ENCODE results near the gene ITGBL1.

Gene ITGBL1

DNA sequence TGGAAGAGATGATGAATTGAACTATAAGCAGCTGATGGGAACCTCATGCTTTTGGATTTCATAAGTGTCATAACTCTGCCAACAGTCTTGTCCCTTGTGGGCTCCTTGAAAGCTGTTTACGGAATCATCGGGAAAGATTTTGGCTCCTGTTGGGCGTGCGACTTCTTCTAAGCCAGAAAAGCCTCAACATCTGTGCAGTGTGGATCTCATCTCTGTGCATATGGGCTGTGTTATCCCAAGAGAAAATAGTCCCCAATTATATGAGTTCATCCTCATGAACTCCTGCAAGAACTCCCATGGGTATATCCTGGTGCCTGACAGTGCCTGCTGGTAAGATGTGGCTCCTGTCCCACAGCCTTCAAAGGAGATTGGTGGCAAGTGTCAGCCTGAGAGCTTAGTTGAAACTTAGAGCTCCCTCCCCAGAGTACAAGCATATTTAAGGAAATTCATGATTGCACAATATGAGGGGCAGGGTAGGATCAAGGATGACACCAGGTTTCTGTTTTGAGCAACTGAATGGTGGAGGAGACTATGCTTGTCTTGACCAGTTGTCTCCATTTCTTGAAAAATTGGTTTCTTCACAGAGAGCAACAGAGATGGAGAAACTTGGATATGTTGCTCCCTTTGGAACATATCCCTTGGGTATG, 243.5 kb downstream of the ITGBL1 start:
- no peak for DNase-seq (ENCODE audit: low read depth, low spot score)

DNA sequence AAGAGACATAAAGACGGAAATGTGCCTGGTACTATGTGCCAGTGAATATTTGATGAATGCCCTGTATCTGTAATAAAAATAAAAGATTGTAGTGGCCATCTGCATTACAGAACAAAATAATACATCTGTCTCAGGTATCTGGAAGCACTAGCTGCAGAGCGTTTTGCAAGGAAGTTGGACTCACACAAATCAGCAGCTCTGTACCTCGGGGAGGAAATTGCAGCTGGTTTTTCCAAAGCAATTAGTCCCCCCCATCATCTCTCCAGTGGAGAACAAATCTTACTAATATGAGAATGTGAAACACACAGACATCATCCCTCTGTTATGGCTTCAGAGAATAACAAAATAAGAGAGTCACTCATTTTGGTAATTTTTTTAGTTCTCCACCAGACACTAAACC, 245.3 kb downstream of the ITGBL1 start:
- no peak for DNase-seq (ENCODE audit: low read depth, low spot score)

DNA sequence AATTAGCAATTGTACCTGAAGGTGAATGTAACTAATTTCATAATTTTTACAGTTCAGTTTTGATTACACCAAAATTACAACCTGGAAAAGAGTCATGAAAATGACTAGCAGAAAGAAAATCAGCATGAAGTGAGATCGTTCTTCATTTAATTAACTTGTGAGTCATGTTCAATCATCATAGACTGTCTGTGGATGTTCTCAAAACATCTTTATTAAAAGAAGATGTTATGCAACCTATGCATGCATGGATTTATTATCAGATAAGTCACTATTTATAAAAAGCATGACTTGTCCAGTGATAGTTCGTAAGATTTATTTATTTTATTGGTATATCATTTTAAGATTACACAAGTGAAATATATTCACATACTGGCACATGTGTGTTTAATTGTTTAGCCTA, 245.9 kb downstream of the ITGBL1 start:
- no peak for DNase-seq (ENCODE audit: low read depth, low spot score)

GRCh38 chr13:101700598-101700997, 248.1 kb downstream of the ITGBL1 start:
- no peak for DNase-seq (ENCODE audit: low read depth, low spot score)

GRCh38 chr13:101703081-101703480, 250.6 kb downstream of the ITGBL1 start:
- no peak for DNase-seq (ENCODE audit: low read depth, low spot score)

- DNase-seq (ENCODE audit: low read depth, low spot score): no peak
These were observed 251.4 kb downstream of the ITGBL1 start for GRCh38 chr13:101703838-101704237.

DNA sequence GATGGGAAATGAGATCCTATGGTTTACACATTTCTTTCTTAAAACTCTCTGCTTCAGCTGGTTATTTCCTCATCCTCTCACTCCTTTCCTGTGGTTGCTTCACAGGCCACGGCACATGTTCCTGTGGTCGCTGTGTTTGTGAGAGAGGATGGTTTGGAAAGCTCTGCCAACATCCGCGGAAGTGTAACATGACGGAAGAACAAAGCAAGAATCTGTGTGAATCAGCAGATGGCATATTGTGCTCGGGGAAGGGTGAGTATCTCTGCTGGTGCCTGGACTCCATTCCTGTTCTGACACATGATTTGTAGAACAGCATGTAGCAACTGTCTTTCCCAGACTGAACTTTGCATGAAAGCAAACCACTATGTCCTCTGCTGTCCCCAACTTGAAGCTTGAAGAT, 254.2 kb downstream of the ITGBL1 start:
- DNase-seq (ENCODE audit: low read depth, low spot score): no peak

GRCh38 chr13:101707659-101708058, 255.2 kb downstream of the ITGBL1 start:
- no peak for DNase-seq (ENCODE audit: low read depth, low spot score)

DNA sequence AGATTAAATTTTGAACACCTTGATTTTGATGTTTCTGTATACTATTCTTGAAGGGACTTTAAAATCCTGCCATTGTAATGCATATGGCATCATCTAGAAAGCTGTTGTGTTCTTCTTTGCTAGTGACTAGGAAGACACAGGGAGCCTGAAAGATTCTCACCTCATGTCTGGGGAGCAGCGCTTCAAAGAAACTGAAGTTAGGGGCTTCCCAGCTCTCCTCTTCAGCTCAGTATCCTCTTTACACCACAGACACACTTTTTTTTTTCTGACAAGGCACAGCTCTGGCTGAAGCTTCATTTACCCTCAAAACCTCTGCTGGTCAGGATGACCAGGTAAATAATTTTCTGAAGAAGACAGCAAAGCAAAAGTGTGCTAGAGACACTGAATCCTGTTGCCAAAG, 255.6 kb downstream of the ITGBL1 start:
- DNase-seq (ENCODE audit: low read depth, low spot score): no peak

- no peak for DNase-seq (ENCODE audit: low read depth, low spot score)
These were observed 257.5 kb downstream of the ITGBL1 start for GRCh38 chr13:101709952-101710351.

- DNase-seq (ENCODE audit: low read depth, low spot score): no peak
These were observed 259.0 kb downstream of the ITGBL1 start for GRCh38 chr13:101711307-101712025.

DNA sequence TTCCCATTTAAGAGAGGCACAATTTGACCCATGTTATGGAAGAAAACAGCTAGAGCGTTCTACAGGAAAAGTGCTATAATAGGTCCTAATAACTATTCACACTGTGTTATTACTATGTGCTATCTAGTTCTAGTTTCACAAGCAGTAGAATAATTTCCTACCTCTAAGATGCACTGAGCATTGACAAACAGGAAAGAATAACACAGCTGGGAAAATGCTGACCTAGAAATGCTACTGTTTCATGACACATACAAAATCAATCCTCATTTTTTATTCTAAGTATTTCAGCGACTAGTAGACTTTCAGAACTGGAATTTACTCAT, 259.5 kb downstream of the ITGBL1 start:
- DNase-seq (ENCODE audit: low read depth, low spot score): no peak

DNA sequence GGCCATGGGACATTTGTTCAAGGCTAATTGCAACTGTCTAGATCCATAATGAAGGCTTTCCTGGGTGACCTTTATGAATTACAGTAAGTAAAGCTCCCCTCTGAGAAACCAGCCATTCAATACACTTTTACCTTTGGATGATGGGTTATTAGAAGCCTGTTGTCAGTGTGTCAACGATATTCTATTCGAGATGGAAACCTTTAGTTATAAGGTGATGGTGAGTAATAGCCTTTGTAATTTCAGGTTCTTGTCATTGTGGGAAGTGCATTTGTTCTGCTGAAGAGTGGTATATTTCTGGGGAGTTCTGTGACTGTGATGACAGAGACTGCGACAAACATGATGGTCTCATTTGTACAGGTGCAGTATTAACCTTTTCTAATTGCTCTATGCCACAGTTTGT, 261.7 kb downstream of the ITGBL1 start:
- DNase-seq (ENCODE audit: low read depth, low spot score): no peak

- no peak for DNase-seq (ENCODE audit: low read depth, low spot score)
These were observed 264.9 kb downstream of the ITGBL1 start for GRCh38 chr13:101717353-101717752.

DNA sequence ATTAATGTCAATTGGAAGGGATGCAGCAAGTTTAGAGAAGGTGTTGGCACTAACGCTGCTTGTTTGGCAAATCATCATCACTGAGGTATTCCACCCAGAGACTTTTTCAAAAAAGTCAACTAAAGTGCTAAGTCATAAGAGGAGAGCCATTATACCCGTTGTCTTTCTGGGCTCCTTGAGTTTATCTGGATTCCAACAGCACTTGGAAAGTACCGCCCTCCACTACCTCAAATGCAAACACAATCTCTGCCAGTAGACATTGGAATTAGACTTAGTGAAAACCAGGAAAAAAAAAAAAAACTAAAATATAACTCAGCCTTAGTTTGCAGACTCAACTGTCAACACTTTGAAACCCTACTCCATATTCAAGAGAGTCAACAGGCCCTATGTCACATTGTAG, 266.0 kb downstream of the ITGBL1 start:
- DNase-seq (ENCODE audit: low read depth, low spot score): no peak

DNA sequence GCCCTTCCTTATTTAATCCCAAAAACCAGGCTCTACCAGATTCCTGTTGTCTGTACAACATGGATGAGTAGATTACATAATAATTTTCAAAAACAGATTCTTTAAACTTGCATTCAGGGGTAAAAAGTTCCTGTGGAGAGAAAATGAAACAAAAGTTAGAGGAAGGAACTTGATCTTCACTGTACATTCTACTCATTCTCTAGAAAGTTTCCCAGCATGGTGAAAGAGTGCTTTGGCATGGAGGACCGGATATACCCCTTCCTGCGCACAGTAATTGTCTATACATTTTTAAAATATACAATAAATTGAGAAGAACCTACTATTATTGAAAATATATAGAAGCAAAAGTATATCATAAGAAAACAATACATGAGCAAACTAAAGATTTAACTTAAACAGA, 274.2 kb downstream of the ITGBL1 start:
- DNase-seq (ENCODE audit: low read depth, low spot score): no peak

DNA sequence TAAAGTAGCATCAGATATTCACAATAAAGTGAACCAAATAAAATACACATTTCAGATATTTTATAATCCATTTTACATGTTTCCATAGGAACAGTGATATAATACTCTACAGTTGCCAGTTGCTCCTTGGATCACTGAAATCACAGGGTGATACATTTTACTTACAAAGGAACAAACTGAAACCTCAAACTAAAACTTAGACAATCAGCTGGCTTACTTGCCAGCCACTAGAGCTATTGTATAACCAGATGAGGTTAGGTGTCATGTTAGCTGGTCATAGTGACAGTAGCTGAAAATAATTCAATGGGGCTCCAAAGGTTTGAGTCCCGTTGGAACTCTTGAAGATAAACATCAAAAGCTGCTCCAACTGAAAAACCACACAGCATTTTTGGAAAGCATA, 274.6 kb downstream of the ITGBL1 start:
- no peak for DNase-seq (ENCODE audit: low read depth, low spot score)

DNA sequence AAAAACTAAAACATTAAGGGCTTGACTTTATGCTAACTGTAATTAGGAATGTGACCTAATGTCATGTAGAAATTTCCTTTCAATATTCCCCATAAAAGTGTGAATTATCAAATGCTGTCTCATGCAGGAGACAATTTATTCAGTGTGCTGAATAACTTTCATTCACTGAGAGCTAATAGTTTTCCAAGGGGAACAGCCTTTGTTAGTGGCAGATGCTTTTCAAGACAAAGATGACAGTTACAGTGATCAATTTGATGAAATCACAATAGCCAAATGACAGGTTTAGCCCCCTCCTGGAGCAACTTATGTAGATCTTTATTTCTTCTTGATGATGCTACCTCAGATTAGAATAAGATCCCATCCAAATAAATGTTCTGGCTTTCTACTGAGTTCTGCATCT, 275.5 kb downstream of the ITGBL1 start:
- DNase-seq (ENCODE audit: low read depth, low spot score): no peak

- DNase-seq (ENCODE audit: low read depth, low spot score): no peak
These were observed 276.1 kb downstream of the ITGBL1 start for GRCh38 chr13:101728615-101729014.

- no peak for DNase-seq (ENCODE audit: low read depth, low spot score)
These were observed 278.0 kb downstream of the ITGBL1 start for GRCh38 chr13:101730420-101731000.

DNA sequence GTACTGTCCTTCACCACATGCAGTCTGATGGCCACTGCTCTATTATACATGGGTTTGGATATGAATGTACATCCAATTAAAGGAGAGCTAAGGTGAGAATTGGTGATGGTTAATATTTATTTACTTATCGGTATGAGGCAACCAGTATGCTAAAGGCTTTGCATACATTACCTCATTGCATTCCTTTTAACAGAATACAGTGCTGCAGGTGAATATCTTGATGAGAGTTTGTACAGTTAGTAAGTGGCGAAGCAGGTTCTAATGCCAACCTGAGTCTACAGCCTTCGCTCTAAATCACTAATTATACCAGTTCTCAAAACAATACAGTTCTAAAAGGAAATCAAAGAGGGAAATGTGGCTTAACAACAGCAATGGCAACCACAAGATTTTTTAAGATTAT, 284.1 kb downstream of the ITGBL1 start:
- no peak for DNase-seq (ENCODE audit: low read depth, low spot score)

- no peak for DNase-seq (ENCODE audit: low read depth, low spot score)
These were observed 285.9 kb downstream of the ITGBL1 start for GRCh38 chr13:101738336-101738735.
